Activated CD4-positive, CD25-positive, alpha-beta regulatory T cell treated with anti-CD3 and anti-CD28 coated beads, Interleukin-2, amount 50 U/mL, for 24 hours (primary cell): ENCODE results near the gene SAMHD1.
"Not testable (repeated sequence)": the region's sequence is repeated elsewhere in the genome, so short reads cannot be mapped to it uniquely, and the experiment has no call there.

Experiments used
- ATAC-seq, 2 donors: fragments of 150-1000 bp; cut with Tn5 transposase; one replicate each; pipeline ENCODE4 v1.10.0; 2021; ENCODE audit warnings: mild to moderate bottlenecking in 1 of 2, moderate library complexity in 1 of 2

Gene SAMHD1

DNA sequence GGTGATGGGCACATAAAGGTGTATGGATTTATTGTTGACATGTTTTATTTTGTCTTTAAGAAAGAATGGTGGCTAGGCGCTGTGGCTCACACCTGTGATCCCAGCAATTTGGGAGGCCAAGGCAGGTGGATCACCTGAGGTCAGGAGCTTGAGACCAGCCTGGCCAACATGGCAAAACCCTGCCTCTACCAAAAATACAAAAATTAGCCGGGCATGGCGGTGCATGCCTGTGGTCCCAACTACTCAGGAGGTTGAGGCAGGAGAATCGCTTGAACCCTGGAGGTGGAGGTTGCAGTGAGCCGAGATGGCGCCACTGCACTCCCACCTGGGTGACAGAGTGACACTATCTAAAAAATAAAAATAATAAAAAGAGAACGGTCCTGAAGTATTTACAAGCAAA, 45.4 kb downstream of the SAMHD1 start:
- ATAC-seq: not testable (repeated sequence)

- not testable (repeated sequence) for ATAC-seq
Measured at GRCh38 chr20:36905566-36905965, 45.9 kb downstream of the SAMHD1 start.

DNA sequence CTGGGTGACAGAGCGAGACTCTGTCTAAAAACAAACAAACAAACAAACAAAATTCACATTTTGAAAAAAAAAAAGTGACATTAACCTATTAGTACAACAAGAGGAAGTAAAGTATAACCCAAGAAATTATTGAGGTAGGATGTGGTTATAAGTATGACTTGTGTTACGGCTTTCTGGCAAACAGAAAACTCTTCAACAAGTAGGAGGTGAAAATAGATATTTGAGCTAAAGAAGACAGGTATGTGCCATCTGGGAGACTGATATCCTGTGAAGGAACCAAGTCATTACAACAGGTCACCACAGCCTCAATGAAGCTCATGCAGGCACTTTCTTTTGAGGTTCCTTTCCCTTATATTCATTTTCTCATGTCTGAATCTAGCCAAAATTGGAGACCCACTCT, 46.8 kb downstream of the SAMHD1 start:
- ATAC-seq: peak in 1 of 2 donors; percentile 41

DNA sequence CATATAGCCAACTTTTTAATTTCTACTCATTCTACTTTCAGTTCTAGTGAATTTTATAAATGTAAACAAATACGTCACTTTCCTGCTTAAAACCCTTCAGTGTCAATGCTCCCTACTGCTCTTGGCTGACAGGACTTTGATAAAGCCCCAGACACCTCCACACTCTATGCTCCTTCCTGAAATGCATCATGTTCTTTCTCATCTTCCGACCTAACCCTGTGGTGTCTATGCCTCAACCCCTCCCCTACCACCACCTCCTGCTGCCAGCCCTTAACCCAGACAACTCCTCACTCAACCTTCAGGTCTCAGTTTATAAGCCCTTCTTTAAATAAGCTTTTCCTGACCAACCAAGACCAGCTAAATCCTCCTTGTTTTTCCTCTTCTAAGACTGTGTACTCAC, 56.5 kb downstream of the SAMHD1 start:
- ATAC-seq: peak; percentile 41 to 51

GRCh38 chr20:36893801-36894200, 57.7 kb downstream of the SAMHD1 start:
- no peak for ATAC-seq

DNA sequence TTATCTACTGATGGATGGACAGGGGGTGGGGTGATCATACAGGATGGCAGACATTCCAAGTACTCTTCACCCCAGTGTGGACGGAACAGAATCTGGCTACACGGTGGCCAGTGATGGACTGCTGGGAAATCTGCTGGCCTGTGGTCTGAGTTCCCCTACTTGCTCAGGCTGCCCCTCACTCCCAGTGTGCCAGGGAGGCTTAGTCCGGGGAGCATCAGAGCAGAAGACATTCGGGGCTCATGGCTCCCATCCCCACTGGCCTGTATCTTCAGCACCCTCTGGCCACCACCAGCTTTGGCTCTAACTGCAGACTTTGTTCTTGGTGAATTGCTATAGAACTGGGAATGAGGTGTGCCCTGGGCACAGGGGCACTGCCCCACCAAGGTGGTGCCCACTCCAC, 60.3 kb downstream of the SAMHD1 start:
- ATAC-seq: no peak

GRCh38 chr20:36890586-36890985, 60.9 kb downstream of the SAMHD1 start:
- no peak for ATAC-seq

DNA sequence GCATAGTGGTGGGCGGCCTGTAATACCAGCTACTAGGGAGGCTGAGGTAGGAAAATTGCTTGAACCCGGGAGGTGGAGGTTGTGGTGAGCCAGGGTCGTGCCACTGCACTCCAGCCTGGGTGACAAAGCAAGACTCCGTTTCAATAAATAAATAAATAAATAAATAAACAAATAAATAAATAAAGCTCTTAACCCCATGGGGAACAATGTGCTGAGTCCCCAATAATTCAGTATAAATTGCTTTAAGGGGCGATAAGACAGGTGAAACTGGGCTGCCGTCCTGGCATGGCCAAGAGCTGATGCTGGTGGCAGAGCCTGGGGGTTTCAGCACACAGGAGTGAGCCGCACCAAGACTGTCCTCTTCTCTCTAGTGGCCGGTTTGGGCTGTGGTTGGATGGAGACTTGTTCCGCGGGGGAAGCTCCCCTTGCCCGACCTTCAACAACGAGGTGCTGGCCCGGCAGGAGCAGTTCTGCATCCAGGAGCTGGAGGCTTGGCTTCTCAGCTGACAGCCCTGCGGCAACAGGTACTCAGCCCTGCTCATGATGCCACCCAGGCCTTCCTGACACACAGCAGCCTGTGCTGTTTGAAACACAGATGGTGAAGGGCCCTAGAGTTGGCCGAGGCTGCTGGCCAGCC, 62.5 kb downstream of the SAMHD1 start:
- no peak for ATAC-seq

DNA sequence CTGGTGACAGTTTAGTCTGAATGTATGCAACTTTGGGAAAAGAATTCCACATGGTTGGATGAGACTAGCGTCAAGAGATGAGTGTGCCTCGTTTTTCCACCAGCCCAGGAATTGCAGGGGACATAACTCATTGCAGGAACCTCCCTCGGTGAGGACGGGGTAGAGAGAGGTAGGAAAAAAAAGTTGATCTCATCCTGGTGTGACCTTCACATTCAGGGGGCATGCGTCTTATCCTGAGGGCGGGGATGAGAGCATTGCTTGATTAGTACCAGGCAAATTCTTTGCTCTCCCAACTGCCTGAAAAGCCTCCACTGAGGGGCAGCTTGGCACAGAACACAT, 63.8 kb downstream of the SAMHD1 start:
- ATAC-seq: no peak

- ATAC-seq: peak; percentile 79 to 88
Measured at GRCh38 chr20:36886859-36887751, 64.4 kb downstream of the SAMHD1 start.

GRCh38 chr20:36885356-36885755, 66.2 kb downstream of the SAMHD1 start:
- ATAC-seq: no peak

DNA sequence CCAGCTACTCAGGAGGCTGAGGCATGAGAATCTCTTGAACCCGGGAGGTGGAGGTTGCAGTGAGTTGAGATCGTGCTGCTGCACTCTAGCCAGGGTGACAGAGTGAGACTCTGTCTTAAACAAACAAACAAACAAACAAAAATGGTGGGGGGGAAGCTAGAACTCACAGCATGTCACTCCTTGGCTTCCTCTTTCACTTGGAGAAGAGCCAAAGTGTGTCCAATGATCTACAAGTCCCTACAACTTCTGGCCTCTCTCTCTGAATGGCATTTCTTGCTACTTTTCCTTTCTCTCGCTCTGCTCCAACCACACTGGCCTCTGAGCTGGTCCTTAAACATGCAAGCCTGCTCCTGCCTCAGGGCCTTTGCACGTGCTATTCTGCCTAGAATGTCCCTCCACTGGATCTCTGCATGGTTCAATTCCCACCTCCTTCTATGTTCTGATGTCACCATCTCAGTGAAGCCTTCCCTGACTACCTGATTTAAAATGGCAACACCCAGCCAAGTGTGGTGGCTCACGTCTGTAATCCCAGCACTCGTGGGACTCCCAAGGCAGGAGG, 67.5 kb downstream of the SAMHD1 start:
- ATAC-seq: no peak

DNA sequence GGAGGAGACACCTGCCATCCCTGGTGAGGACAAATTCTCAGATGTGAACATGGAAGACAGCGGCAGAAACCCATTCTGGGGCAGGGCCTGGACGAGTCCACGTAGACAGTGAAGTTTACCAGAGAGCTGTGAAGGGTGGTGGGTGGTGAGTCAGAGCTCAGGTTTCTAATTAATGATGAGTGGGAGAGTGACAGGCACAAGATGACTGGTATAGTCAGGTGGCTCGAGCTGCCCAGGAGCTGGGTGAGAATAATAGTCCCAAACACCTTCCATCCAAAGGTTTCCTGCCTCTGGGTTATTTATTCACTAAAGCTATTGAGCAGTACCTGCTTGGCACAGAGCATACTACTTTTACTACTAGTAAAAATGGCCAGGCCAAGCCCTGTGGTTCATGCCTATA, 69.6 kb downstream of the SAMHD1 start:
- peak; percentile 100 for ATAC-seq

GRCh38 chr20:36881331-36881730, 70.2 kb downstream of the SAMHD1 start:
- ATAC-seq: no peak

DNA sequence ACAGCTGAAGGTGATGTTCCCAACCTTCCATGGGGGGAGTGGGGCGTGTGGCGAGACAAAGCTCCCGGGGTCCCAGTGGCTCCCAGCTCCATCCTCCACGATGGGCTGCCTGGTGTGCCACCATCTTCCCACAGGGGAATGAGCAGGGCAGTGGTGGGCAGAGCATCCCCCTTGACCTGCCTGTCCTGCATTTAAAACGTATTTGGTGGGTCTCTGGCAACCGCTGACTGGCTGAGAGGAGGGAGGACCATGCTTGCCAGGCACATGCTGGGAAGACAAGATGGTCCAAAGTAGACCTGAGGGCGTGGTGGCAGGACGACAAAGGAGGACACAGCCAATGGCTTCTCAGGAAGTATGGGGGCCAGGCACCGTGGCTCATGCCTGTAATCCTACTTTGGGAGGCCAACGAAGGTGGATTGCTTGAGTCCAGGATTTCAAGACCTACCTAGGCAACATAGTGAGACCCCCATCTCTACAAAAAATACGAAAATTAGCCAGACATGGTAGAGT, 70.7 kb downstream of the SAMHD1 start:
- ATAC-seq: no peak

- ATAC-seq: no peak
Measured at GRCh38 chr20:36878941-36879340, 72.6 kb downstream of the SAMHD1 start.

DNA sequence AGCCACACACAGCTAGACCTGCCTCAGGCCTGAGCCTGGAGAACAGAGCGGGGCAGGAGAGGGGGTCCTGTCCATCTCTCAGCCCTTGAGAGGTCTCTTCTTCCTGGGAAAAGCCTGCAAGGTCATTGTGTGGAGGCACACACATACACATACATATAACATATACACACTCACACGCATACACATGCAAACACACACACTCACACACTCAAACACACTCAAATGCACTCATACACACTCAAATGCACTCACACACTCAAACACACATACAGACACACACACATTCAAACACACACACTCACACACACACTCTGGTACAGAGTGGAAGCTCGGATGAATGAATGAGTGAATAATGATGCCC, 75.1 kb downstream of the SAMHD1 start:
- ATAC-seq: no peak

DNA sequence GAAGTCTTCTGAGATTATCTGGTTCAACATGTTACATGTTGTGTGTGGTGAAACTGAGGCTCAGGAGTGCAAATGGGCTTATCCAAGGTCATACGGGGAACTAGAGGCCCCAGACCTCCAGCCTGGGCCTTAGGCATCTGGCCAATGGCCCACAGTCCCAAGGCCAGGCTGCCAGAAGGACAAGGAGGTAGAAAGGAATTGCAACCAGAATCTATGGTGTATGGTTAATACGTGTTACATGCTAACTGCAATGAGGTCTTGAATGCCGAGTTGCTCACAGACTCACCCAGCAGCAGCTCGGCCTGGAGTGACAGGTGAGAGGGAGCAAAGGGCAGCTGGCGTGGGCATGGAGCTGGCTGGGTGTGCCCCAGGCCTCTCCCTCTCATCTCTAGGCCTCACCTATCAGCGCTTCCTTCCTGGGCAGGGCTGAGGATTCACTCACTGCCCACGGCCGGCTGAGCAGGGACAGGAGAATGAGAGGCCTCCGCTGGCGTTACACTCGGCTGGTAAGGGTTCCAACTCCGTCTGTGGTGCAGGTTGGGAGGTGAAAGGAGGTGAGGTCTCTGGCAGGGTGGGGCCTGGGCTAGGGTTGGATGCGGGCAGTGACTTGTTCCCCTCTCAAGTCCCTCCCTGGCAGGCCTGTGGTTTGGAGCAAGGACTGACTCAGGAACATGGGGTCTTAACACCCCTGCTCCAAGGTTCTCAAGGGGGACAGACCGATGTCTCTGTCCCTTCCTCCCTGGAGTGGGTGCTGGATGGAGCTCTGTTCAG, 75.6 kb downstream of the SAMHD1 start, which contains the start of gene TLDC2:
Gene TLDC2 (plus strand): TSS at position 437 of the 771 bp plus-strand sequence. CDS start 37 bp downstream, at position 474.
- no peak for ATAC-seq

DNA sequence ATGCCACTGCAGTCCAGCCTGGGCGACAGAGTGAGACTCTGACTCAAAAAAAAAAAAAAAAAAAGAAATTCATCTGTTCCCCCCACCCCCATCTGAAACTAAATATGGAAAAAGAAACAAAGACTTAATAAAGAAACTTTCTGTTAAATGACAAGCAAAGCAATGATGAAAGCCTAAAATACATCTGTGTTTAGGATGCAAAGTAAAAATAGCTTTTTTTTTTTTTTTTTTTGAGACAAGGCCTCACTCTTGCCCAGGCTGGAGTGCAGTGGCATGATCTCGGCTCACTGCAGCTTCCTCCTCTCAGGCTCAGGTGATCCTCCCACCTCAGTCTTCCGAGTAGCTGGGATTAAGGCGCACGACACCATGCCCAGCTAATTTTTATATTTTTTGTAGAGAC, 76.4 kb downstream of the SAMHD1 start:
- ATAC-seq: peak in 1 of 2 donors; percentile 20

GRCh38 chr20:36873498-36874189, 77.9 kb downstream of the SAMHD1 start:
- ATAC-seq: no peak

DNA sequence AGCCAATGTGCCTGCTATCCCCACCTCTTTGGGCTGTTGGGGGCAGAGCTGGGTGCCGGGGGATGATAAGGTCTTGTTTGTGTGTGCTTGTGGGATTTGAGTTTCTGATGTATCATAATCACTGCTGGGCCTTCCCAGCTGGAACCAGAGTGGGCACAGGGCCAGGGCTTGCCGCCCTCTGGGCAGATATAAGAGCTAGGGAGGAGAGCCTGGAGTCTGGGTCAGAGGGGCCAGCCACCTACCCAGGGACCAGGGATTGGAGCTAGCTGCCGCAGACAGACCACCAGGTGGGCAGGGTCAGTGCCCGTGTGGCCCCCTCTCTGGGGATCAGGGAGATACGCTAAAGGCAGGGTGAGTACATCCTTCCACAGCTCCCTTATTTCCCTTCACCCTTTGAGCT, 78.7 kb downstream of the SAMHD1 start:
- no peak for ATAC-seq
